ENCODE results near the gene GNAI2. TPM values are rescaled to one million over a fixed set of nuclear protein-coding genes. Genes with fewer than 3 reads are reported as not detected.

GNAI2 gene
- total RNA-seq, 1 donor from 2014 or later = 97.9 TPM

GRCh38 chr3:50203113-50203808 is 32.7 kb upstream of the GNAI2 start:
- Histone ChIP-seq H3K27me3 (ENCODE audit: control insufficient read depth, insufficient read depth, low read length) (peaks cover 24% of the 10 kb centered on the region), H3K36me3 (ENCODE audit: control insufficient read depth, insufficient read depth, low read length) (no peaks in the 10 kb centered on the region), H3K4me3 (ENCODE audit: low read depth, low read length) (no peak overlapping the region)
- no peak for TF ChIP-seq CTCF (IDR thresholded peaks at IDR 0.05; ENCODE audit: insufficient read depth, low read length, severe bottlenecking)
- DNase-seq (ENCODE audit: low read depth) (no peak), FAIRE-seq (no peak)

GRCh38 chr3:50203809-50204803 is 31.9 kb upstream of the GNAI2 start:
- no peak overlapping the region for H3K4me3 ChIP-seq (ENCODE audit: low read depth, low read length)
- DNase-seq (ENCODE audit: low read depth) (no peak), FAIRE-seq (no peak)
- H3K27me3 ChIP-seq (ENCODE audit: control insufficient read depth, insufficient read depth, low read length) = peaks cover 24% of the 10 kb centered on the region
- TF ChIP-seq CTCF (IDR thresholded peaks at IDR 0.05; ENCODE audit: insufficient read depth, low read length, severe bottlenecking) = no peak
- no peaks in the 10 kb centered on the region for H3K36me3 ChIP-seq (ENCODE audit: control insufficient read depth, insufficient read depth, low read length)

- H3K36me3 ChIP-seq (ENCODE audit: control insufficient read depth, insufficient read depth, low read length) = no peaks in the 10 kb centered on the region
- no peak for TF ChIP-seq CTCF (IDR thresholded peaks at IDR 0.05; ENCODE audit: insufficient read depth, low read length, severe bottlenecking)
- H3K27me3 ChIP-seq (ENCODE audit: control insufficient read depth, insufficient read depth, low read length) = peaks cover 24% of the 10 kb centered on the region
- DNase-seq (ENCODE audit: low read depth) (no peak), FAIRE-seq (no peak)
- H3K4me3 ChIP-seq (ENCODE audit: low read depth, low read length) = no peak within 1 kb of the TSS
Measured at GRCh38 chr3:50204804-50205412, 31.1 kb upstream of the GNAI2 start, which contains the start of gene SLC38A3. Gene SLC38A3, plus strand, starts transcription at chr3:50205271. Its CDS starts 8,929 bp downstream, at chr3:50214200.

GRCh38 chr3:50205413-50206276 is 30.4 kb upstream of the GNAI2 start:
- H3K27me3 ChIP-seq (ENCODE audit: control insufficient read depth, insufficient read depth, low read length) = peaks cover 24% of the 10 kb centered on the region
- H3K36me3 ChIP-seq (ENCODE audit: control insufficient read depth, insufficient read depth, low read length) = no peaks in the 10 kb centered on the region
- DNase-seq (ENCODE audit: low read depth) (peak; percentile 22), FAIRE-seq (no peak)
- no peak overlapping the region for H3K4me3 ChIP-seq (ENCODE audit: low read depth, low read length)
- TF ChIP-seq CTCF (IDR thresholded peaks at IDR 0.05; ENCODE audit: insufficient read depth, low read length, severe bottlenecking) = no peak

GRCh38 chr3:50207359-50208042 is 28.5 kb upstream of the GNAI2 start:
- no peak for TF ChIP-seq CTCF (IDR thresholded peaks at IDR 0.05; ENCODE audit: insufficient read depth, low read length, severe bottlenecking)
- H3K27me3 ChIP-seq (ENCODE audit: control insufficient read depth, insufficient read depth, low read length) = peaks cover 21% of the 10 kb centered on the region
- no peaks in the 10 kb centered on the region for H3K36me3 ChIP-seq (ENCODE audit: control insufficient read depth, insufficient read depth, low read length)
- no peak for FAIRE-seq
- no peak overlapping the region for H3K4me3 ChIP-seq (ENCODE audit: low read depth, low read length)
- no peak for DNase-seq (ENCODE audit: low read depth)
